Suprapubic skin (tissue), 3 donors: ENCODE results near the gene ZACN.

ENCODE experiments used
- POLR2A ChIP-seq, 2 donors: fragments of 450-650 bp; IDR thresholded peaks; one replicate each; pipeline ENCODE4 v1.6.1; 2017; ENCODE audit warnings: antibody characterized with exemption in 2 of 2, mild to moderate bottlenecking in 2 of 2, moderate library complexity in 2 of 2
- TF ChIP-seq, protein P1 (sequence below), 2 donors: fragments of 200-600 bp in 1 of 2; fragments of 450-650 bp in 1 of 2; sonication (generic) in 1 of 2; IDR thresholded peaks; one replicate each; pipeline ENCODE4 v1.5.1; 2016 to 2019; ENCODE audit warnings: antibody characterized with exemption in 2 of 2, mild to moderate bottlenecking in 1 of 2, moderate library complexity in 1 of 2

DNA sequence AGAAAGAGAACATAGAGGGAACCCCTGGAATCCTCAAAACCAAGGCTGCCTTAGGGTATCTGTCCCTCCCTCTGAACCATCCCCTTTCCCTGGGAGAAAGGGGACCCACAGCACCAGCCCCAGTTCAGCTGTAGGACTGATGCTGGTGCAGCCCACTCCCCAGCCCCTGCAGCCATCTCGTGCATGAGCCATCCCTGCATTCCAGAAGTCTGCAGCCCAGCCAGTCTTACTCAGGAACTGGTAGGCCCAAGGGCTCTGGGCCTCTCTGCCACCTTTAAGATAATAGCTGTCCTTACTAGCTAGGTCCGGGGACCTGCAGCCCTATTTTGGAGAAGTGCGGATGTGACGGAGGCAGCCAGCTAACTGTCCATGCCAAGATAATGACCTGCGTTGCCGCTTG is 45.8 kb upstream of the ZACN start:
- TF ChIP-seq, protein P1, sequence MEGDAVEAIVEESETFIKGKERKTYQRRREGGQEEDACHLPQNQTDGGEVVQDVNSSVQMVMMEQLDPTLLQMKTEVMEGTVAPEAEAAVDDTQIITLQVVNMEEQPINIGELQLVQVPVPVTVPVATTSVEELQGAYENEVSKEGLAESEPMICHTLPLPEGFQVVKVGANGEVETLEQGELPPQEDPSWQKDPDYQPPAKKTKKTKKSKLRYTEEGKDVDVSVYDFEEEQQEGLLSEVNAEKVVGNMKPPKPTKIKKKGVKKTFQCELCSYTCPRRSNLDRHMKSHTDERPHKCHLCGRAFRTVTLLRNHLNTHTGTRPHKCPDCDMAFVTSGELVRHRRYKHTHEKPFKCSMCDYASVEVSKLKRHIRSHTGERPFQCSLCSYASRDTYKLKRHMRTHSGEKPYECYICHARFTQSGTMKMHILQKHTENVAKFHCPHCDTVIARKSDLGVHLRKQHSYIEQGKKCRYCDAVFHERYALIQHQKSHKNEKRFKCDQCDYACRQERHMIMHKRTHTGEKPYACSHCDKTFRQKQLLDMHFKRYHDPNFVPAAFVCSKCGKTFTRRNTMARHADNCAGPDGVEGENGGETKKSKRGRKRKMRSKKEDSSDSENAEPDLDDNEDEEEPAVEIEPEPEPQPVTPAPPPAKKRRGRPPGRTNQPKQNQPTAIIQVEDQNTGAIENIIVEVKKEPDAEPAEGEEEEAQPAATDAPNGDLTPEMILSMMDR (IDR thresholded peaks at IDR 0.05): no peak
- no peak for TF ChIP-seq POLR2A (IDR thresholded peaks at IDR 0.05)
